Measurements from ENCODE around the gene TENT5A. TPM values are rescaled to one million over a fixed set of nuclear protein-coding genes. Genes with fewer than 3 reads are reported as not detected.

TENT5A gene
- total RNA-seq, 4 donors from 2014 or later, result 19.1 to 36.4 (median 26.9) TPM

GRCh38 chr6:81761197-81761596, 8.7 kb upstream of the TENT5A start:
- Histone ChIP-seq H3K9me3 (no peaks in the 10 kb centered on the region), H3K4me3 (no peak overlapping the region), H3K36me3 (no peaks in the 10 kb centered on the region), H3K27ac (no peak overlapping the region), H3K4me1 (peaks cover 12% of the 10 kb centered on the region), H3K27me3 (no peaks in the 10 kb centered on the region)
- no peak for TF ChIP-seq POLR2A (IDR thresholded peaks at IDR 0.05)
- no peak for TF ChIP-seq CTCF (IDR thresholded peaks at IDR 0.05)
- no peak for TF ChIP-seq EP300 (IDR thresholded peaks at IDR 0.05)
- DNase-seq (ENCODE audit: low spot score in 2 of 2), result no peak
- WGBS, result 84% methylated on average over 1 of the region's 1 CpG

- no peak for DNase-seq (ENCODE audit: low spot score in 2 of 2)
- Histone ChIP-seq H3K4me1 (peaks cover 10% of the 10 kb centered on the region), H3K27me3 (no peaks in the 10 kb centered on the region), H3K9me3 (no peaks in the 10 kb centered on the region), H3K36me3 (no peaks in the 10 kb centered on the region), H3K4me3 (no peak overlapping the region), H3K27ac (no peak overlapping the region)
- WGBS, result 57% methylated on average over 2 of the region's 2 CpGs
- TF ChIP-seq POLR2A (IDR thresholded peaks at IDR 0.05) (no peak), CTCF (IDR thresholded peaks at IDR 0.05) (no peak), EP300 (IDR thresholded peaks at IDR 0.05) (no peak), POLR2AphosphoS5 (IDR thresholded peaks at IDR 0.05) (no peak)
Observed at GRCh38 chr6:81759782-81760181, 7.3 kb upstream of the TENT5A start.

GRCh38 chr6:81758221-81758620, 5.7 kb upstream of the TENT5A start:
- no peak overlapping the region for H3K27ac ChIP-seq
- H3K27me3 ChIP-seq, result no peaks in the 10 kb centered on the region
- H3K9me3 ChIP-seq, result no peaks in the 10 kb centered on the region
- no peak for TF ChIP-seq POLR2A (IDR thresholded peaks at IDR 0.05)
- no peak for TF ChIP-seq EP300 (IDR thresholded peaks at IDR 0.05)
- TF ChIP-seq POLR2AphosphoS5 (IDR thresholded peaks at IDR 0.05), result no peak
- no peak for TF ChIP-seq CTCF (IDR thresholded peaks at IDR 0.05)
- DNase-seq (ENCODE audit: low spot score in 2 of 2), result no peak
- H3K36me3 ChIP-seq, result no peaks in the 10 kb centered on the region
- WGBS, result 84% methylated on average over 4 of the region's 4 CpGs
- H3K4me1 ChIP-seq, result peaks cover 10% of the 10 kb centered on the region
- no peak overlapping the region for H3K4me3 ChIP-seq

GRCh38 chr6:81756690-81757089, 4.2 kb upstream of the TENT5A start:
- TF ChIP-seq CTCF (IDR thresholded peaks at IDR 0.05), result no peak
- TF ChIP-seq POLR2A (IDR thresholded peaks at IDR 0.05), result no peak
- TF ChIP-seq POLR2AphosphoS5 (IDR thresholded peaks at IDR 0.05), result no peak
- no peak for TF ChIP-seq EP300 (IDR thresholded peaks at IDR 0.05)
- no peak overlapping the region for H3K4me3 ChIP-seq
- no peaks in the 10 kb centered on the region for H3K27me3 ChIP-seq
- no peaks in the 10 kb centered on the region for H3K9me3 ChIP-seq
- no peaks in the 10 kb centered on the region for H3K4me1 ChIP-seq
- H3K36me3 ChIP-seq, result no peaks in the 10 kb centered on the region
- 85% methylated on average over 1 of the region's 1 CpG for WGBS
- DNase-seq (ENCODE audit: low spot score in 2 of 2), result no peak
- no peak overlapping the region for H3K27ac ChIP-seq

- Histone ChIP-seq H3K4me1 (no peaks in the 10 kb centered on the region), H3K27ac (no peak overlapping the region), H3K27me3 (no peaks in the 10 kb centered on the region), H3K9me3 (no peaks in the 10 kb centered on the region), H3K4me3 (no peak overlapping the region), H3K36me3 (no peaks in the 10 kb centered on the region)
- WGBS, result 78% methylated on average over 3 of the region's 3 CpGs
- DNase-seq (ENCODE audit: low spot score in 2 of 2), result no peak
- TF ChIP-seq POLR2AphosphoS5 (IDR thresholded peaks at IDR 0.05) (no peak), EP300 (IDR thresholded peaks at IDR 0.05) (no peak), CTCF (IDR thresholded peaks at IDR 0.05) (no peak), POLR2A (IDR thresholded peaks at IDR 0.05) (no peak)
Observed at GRCh38 chr6:81755551-81755950, 3.1 kb upstream of the TENT5A start.

All from suprapubic skin (tissue), 4 donors.